Coronary artery (tissue), 2 donors: ENCODE measurements around the gene CTBP1.

Experiments used
- DNase-seq: peaks from one replicate; pipeline ENCODE4 v3.0.0-alpha.2; 2017; ENCODE audit warnings: low spot score
- H3K27ac ChIP-seq, 2 donors: fragments of 200-600 bp; sonication (generic); one replicate each; pipeline ENCODE4 v1.5.1; 2016 to 2019
- H3K4me3 ChIP-seq: fragments of 200-600 bp; sonication (generic); 2 replicates; pipeline ENCODE4 v1.5.1; 2016; ENCODE audit warnings: mild to moderate bottlenecking, moderate library complexity
- CTCF ChIP-seq: fragments of 200-600 bp; sonication (generic); IDR thresholded peaks from one replicate; pipeline ENCODE4 v1.5.1; 2019; ENCODE audit warnings: antibody characterized with exemption

CTBP1 gene

GRCh38 chr4:1245481-1246051 lies 3.4 kb downstream of the CTBP1 start:
- DNase-seq = peak; percentile 74
- no peak overlapping the region for H3K27ac ChIP-seq
- no peak for TF ChIP-seq CTCF
- H3K4me3 ChIP-seq = peak overlapping the region; percentile 79

GRCh38 chr4:1244978-1245471 lies 3.9 kb downstream of the CTBP1 start:
- Histone ChIP-seq H3K27ac (no peak overlapping the region), H3K4me3 (peak overlapping the region; percentile 79)
- TF ChIP-seq CTCF = no peak
- peak; percentile 68 for DNase-seq

- DNase-seq = peak; percentile 70
- Histone ChIP-seq H3K4me3 (peak overlapping the region; percentile 79), H3K27ac (peak overlapping the region in 1 of 2 donors; percentile 7)
- no peak for TF ChIP-seq CTCF
Measured at GRCh38 chr4:1244081-1244977, 4.6 kb downstream of the CTBP1 start.

GRCh38 chr4:1243451-1244080 lies 5.4 kb downstream of the CTBP1 start:
- Histone ChIP-seq H3K27ac (no peak overlapping the region), H3K4me3 (peak overlapping the region; percentile 79)
- no peak for TF ChIP-seq CTCF
- DNase-seq = peak; percentile 62

- no peak for TF ChIP-seq CTCF
- peak; percentile 64 for DNase-seq
- no peak overlapping the region for H3K4me3 ChIP-seq
- H3K27ac ChIP-seq = no peak overlapping the region
Measured at GRCh38 chr4:1242506-1243450, 6.2 kb downstream of the CTBP1 start.

GRCh38 chr4:1241936-1242505 lies 6.9 kb downstream of the CTBP1 start:
- peak; percentile 67 for DNase-seq
- no peak overlapping the region for H3K27ac ChIP-seq
- no peak overlapping the region for H3K4me3 ChIP-seq
- TF ChIP-seq CTCF = no peak
